Islet of Langerhans (tissue), 1 donor: Measurements from ENCODE around the gene IFNA1.
"Not testable (repeated sequence)": the region's sequence is repeated elsewhere in the genome, so short reads cannot be mapped to it uniquely, and the experiment has no call there.

Experiments used
- FAIRE-seq: peaks from one replicate; lab custom pipeline; 2011; peaks lifted over from hg19 to GRCh38; lab: Jason Lieb, UNC

IFNA1 gene

DNA sequence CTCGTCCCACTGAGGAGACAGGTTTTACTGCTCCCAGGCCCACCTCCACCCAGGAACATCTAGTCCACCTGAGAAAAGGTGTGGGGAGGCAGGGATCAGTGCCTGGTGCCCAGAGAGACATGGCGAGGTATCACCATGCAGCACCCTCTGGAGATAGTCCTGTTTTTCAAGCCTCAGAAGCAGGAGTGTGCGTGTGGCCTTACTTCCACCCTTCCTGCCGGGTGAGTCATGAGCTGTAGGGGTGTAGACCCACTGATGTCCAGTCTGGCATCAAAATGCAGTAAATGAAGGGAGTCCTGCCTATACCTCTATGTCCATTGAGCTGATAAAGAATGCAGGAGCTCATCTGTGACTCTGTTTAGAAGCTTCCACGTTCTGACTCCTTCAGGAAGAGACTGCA, 9.1 kb downstream of the IFNA1 start:
- not testable (repeated sequence) for FAIRE-seq

DNA sequence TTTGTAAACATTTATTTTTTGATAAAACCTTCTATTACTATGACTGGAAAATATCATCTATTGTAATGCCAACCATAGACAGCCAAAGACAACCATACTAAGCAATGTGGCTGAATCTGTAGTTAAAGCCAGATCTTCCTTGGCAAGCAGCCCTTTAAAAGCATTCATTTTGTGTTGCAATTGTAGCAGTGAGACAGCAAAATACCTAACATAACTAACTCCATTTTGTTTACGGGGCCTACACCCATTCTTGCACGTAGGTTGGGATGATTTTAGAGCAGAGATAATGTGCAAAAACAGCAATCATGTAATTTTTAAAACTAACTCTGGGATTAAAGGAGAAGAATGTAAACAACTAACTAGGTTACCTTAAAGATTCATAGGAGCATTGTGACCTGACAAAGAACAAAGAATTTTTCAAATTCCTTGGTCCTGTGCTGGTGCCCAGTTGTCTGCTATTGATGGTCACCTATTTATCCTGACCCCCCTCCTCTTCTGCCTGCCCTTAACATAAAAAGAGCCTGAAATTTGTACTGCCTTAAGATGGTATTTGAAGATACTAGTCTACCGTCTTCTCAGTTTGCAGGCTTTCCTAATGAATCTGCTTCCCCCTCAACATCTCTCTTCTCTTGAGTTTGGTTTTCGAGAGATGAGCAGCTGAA, 10.6 kb downstream of the IFNA1 start:
- FAIRE-seq: no peak

DNA sequence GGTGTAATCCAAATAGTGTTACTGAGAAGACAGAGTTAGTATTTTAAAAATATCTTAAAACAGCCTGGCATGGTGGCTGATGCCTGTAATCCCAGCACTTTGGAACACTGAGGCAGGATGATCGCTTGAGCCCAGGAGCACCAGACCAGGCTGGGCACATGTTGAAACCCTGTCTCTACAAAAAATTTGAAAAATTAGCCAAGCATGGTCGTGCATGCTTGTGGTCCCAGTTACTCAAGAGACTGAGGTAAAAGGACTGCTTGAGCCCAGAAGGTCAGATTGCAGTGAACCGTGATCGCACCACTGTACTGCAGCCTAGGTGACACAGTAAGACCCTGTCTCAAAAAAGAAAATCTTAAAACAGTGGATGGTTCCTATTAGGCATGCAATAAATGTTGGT, 12.4 kb downstream of the IFNA1 start:
- no peak for FAIRE-seq

DNA sequence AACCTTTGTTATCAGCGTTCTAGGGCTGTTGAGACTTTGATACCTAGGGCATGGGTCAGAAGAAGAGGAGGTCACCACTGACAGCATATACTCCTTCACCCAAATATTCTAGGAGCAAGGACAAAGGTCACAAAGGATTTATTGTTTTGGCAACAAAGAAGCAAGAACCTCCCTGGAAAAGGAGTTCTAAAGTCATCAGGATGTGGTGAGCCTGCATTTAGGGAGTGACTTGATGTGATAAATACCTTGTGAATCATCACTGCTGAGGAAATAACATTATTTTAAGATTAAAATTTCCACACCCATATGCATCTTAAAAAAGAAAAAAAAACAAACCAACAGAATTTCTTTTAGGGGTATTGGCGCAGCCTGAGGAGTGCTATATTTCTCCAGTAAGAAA, 13.9 kb downstream of the IFNA1 start:
- no peak for FAIRE-seq

DNA sequence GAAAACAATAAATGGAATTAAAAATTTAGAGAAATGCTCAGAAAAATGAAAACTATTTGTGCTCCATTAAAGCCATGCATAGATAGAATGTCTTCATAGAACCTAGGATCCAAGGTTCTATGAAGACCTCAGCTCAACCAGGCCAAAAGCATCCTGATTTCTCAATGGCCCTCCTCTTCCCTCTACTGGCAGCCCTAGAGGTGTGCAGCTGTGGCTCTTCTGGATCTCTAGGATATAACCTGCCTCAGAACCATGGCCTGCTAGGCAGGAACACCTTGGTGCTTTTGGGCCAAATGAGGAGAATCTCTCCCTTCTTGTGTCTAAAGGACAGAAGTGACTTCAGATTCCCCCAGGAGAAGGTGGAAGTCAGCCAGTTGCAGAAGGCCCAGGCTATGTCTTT, 15.1 kb downstream of the IFNA1 start:
- FAIRE-seq: no peak

DNA sequence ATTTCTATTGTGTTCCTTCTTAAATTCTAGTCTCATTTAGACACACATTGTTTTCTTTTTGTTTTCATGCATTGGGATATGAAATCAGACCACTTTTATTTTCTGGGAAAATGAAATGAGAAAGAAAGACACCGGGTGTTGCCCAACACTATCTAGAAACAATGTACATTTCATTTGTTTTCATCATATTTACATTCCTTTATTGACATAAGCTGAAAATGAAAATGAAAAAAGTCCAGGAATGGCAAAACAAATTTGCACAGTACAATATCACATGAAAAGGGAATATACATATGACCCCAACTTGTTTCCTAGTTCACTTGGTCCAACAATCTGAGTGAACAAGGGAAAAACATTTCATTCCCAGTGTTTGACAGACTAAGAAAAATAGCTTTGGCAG, 21.1 kb downstream of the IFNA1 start:
- FAIRE-seq: no peak

DNA sequence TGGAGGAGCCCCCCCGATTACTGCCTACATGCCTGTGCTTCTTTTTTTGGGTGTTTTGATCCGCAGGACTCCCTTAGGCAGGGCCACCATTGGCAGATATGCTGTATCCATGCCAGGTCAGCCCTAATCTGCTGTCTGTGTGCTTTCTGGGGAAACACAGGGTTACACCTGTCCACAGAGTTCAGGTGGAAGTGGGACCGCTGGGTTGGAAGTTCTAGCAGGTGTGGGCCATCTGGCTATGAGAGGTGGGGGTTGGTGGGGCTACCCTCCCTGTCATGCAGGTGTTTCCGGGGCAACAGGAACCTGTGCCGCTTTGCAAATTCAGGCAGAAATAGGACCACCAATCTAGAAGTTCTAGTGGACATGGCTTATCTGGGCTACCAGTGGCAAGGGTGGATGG, 24.9 kb downstream of the IFNA1 start:
- no peak for FAIRE-seq

DNA sequence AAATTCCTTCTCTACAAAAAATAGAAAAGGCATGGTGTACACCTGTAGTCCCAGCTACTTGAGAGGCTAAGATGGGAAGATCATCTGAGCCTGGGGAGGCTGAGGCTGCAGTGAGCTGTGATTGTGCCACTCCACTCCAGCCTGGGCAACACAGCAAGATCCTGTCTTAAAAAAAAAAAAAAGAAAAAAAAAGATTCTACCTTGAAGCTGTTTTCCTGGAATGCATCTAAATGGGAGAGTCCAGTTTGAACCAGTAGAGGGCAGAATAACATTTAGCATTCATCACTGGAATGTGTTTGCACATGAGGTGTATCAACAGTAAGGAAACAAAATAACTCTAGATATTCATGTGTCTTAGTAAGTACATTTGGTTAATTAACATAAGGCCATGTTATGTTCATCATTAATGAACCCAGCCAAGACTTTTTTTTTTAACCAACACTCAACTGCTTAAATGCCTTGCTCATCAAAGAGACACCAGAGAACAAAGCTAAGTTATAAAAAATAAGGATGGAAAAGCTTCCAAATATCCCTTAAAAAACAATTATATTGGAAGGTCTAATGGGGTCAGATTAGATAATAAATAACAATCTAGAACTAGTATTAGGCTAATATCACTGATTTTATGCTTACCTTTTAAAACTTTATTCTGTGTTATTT, 25.8 kb downstream of the IFNA1 start:
- FAIRE-seq: peak; percentile 73

DNA sequence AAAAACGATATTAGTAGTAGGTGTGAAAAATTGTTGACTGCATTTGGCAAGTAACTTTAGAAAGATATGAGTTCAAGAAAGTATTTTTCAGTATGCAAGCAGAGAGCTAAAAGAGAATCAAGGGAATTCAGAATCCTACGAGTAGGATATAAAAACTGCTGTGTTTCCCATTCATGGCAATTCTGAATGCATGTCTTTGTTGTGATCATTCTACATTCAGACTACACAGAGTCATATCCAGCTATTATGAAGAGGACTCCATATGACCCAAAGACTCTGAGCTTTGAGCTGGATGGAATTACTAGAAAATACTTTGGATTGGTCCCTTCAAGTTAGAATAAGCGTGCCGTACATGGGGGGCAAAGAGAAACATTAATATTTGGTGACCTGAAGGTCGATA, 29.9 kb downstream of the IFNA1 start:
- no peak for FAIRE-seq

DNA sequence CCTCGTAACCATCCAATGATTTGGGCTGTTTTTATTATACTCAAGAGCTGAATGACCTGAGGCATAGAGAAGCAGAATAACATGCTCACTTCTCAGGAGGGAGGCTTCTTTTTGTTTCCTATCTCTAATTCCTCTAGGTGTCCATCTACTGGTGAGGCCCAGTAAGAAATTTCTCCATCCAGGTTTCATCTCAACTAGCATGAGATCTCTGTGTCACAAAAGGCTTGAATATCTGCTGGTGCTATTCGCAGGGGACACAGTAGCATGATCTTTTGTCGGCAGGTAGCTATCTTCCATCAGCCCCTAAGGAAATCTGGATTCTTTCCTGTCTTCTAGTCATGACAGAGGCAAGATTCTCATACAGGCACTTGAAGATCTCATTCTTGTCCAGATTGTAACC, 33.0 kb downstream of the IFNA1 start:
- FAIRE-seq: no peak

DNA sequence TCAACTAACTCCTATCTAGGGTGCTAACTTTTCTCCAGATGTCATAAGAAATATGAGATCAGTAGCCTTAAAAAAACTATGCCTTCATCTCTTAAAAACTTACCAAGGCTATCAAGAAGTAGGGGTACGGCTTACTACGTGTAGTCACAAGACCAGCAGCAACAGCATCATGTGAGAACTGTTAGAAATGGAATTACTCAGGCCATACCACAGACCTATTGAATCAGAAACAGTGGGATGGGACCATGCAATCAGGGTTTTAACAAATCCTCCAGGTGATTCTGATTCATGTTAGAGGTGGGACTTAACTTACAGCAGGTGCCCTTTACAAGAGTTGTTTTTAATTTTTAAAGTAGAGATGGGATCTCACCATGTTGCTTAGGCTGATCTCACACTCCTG, 37.2 kb downstream of the IFNA1 start:
- no peak for FAIRE-seq

DNA sequence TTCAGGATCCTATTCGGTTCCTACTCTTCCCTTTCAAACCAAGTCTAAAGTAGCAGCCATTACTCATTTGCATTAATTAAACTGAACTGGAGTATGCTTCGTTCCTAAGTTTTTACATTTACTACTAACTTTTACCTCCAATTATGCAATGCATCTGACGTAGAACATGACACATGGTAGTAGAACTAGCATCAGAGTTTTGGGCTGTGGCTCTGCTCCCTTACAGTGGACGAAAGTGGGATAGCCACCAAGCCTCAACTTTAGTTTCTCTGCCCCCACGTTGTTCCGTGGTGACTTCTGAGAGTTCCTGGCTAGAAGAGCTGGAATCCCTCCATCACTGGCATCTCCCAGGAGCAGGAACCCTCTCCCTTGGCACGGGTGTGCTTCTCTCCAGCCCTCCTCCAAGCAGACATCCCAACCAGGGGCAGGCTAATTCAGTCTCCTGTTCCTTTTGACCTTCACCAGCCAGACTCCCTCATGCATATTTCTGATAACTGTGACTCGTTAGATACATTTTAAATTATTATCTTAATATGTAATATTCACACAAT, 39.0 kb downstream of the IFNA1 start:
- no peak for FAIRE-seq

DNA sequence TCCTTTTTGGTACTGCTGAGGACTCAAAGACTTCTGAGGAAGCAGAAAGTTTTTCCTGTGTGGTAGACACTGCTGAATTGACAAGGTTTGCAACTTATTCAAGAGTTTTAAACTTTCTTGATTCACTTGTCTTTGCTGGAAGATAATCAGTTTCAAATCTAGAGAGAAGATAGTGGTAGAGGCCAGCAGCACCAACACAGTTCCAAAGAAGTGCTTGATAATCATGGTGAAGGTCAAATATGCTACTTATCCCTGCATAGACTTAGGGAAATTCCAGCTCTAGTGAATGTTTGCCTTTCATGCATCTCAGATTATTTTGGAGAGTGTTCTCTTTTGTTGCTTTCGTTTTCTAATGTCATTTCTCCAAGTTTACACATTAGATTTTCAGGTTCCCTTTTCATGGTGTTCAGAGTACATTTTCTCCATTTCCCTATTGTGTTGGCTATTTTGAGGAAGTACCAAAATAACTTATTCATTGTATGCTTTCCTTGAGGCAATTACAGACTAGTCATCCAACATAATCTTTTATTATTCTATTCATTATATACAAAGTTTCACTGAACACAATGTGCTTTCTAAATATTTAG, 41.3 kb downstream of the IFNA1 start:
- no peak for FAIRE-seq

DNA sequence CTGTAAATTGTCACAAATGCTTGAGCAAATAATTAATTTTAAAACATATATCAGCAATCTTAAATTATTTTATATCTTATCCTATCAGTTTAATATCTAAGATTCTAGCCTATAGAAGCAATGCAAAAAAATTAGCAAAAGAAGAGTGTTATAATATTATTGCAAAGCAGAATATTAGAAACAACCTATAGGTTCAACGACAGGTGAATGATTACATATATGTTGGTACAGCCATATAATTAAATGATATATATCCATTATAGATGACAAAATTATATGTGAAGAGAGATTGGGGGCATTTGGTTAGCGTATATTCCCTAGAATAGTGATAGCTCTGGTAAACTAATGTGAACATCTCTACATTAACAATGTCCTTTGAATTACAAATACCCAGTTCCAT, 42.0 kb downstream of the IFNA1 start, which contains the start of gene IFNE:
Gene IFNE, minus strand, starts transcription at position 101 of the 400 bp plus-strand sequence. CDS start 619 bp downstream, outside the sequence.
- no peak for FAIRE-seq
